ENCODE data around the gene ABCF2.

Gene ABCF2

GRCh38 chr7:151174246-151175046 is 52.6 kb downstream of the ABCF2 start:
- DNase-seq (ENCODE audit: low spot score): no peak

GRCh38 chr7:151173386-151174245 is 53.4 kb downstream of the ABCF2 start:
- DNase-seq (ENCODE audit: low spot score): no peak

GRCh38 chr7:151172273-151173141 is 54.5 kb downstream of the ABCF2 start:
- DNase-seq (ENCODE audit: low spot score): peak; percentile 88

- DNase-seq (ENCODE audit: low spot score): no peak
Measured at GRCh38 chr7:151168787-151169162, 58.2 kb downstream of the ABCF2 start.

- DNase-seq (ENCODE audit: low spot score): peak; percentile 88
Measured at GRCh38 chr7:151168003-151168786, 58.8 kb downstream of the ABCF2 start.

- DNase-seq (ENCODE audit: low spot score): peak; percentile 67
Measured at GRCh38 chr7:151167197-151167961, 59.6 kb downstream of the ABCF2 start, which contains the start of gene GBX1. GBX1 (minus strand) TSS chr7:151167694; CDS start chr7:151167548, 146 bp downstream.

GRCh38 chr7:151166629-151167196 is 60.3 kb downstream of the ABCF2 start:
- DNase-seq (ENCODE audit: low spot score): no peak
